CD4-positive, alpha-beta T cell treated with Interleukin-4 for 4 hours (primary cell): ENCODE results near the gene A2ML1.
"Not testable (repeated sequence)": the region's sequence is repeated elsewhere in the genome, so short reads cannot be mapped to it uniquely, and the experiment has no call there.

Experiments used
- DNase-seq: peaks from one replicate; pipeline ENCODE4 v3.0.0-alpha.2; 2020

A2ML1 gene

GRCh38 chr12:8822298-8822697 is at the start of gene A2ML1:
Gene A2ML1, plus strand, starts transcription at chr12:8822621. Its CDS starts 31 bp downstream, at chr12:8822652.
- no peak for DNase-seq

GRCh38 chr12:8773461-8773860 is 49.0 kb upstream of the A2ML1 start:
- DNase-seq = no peak

DNA sequence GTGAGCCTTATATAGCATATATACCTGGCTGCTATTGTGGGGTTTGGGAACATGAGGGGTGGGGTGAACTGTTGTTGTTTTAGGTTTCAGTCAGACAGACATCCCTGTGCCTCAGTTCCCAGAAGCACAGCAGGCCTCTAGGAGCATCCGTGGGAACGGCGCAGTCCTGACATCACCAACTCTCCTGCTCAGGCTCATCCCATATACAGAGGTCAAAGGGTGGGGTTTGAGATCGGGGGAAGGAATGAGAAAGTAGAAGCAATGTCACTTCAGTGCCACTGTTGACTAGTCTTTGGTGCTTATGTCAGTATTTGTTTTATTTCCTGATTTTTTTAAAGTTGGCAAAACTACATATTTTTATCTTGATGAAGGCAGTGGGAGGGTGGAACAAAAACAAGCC is 43.1 kb upstream of the A2ML1 start:
- DNase-seq = no peak

DNA sequence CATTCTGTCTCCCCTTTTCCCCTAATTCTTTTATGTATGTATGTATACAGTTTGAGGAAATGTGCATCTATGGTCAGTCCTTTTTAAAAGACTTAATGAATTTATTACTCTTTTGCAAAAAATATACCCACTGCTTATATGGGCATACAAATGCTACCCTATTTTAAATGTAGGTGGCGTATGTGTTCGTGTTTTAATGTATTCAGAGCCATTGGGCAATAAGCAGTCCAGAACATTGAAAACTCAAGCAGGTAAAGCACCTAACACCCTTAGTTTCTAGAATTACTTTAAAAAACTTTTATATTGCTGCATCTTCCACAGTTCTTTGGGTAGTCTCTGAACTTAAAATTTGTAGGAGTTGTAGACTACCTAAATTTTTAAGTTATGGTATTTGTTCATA is 42.6 kb upstream of the A2ML1 start:
- no peak for DNase-seq

DNA sequence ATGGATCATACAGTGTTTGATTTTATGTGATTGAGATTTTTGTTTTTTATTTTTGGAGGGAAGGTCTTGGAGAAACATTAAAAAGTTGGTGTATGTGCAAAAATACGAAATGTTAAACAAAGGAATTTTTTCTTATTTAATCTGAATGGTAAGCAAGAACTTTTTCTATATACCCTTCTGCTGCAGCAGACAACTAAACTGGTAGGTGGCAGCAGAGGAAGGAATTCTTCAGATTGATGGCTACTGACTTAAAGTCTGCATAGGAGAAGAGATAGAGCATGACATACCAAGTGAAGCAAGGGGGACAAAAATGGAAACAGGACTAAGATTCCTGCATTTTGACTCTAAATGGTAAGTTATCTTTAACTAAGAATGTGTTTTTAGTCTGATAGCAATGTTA is 42.0 kb upstream of the A2ML1 start:
- no peak for DNase-seq

DNA sequence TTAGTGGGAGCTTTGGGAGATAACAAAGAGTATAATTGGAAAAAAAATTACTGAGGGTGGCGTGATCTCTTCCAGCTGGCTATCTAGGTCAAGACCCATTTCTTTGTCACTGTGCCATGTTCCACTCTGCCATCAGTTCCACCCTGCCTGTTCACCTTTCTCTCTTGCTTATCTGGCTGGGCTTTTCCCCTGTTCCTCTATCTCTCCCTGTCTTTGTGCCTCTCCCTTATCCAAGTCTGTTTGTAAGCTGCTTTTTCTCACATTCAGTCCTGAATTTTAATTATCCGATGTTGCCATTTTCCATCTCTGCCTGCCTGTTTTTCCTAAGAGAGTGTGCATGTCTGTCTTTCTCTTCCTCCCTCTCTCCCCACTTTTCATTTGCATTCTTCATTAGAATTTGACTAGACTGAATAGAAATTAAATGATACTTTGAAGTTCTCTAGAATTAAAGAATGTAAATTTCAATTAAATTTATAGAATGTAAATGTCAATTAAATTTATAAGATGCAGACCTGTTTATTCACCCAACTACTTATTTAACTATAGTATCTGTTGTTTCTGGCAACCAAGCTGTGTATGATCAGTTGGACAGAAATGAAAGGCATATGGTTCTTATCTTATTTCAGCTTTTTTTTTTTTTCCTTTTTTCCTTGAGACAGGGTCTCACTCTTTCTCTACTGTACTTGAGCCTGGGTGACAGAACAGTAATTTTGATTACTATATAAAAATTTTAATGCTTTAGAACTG is 40.9 kb upstream of the A2ML1 start:
- DNase-seq = no peak

DNA sequence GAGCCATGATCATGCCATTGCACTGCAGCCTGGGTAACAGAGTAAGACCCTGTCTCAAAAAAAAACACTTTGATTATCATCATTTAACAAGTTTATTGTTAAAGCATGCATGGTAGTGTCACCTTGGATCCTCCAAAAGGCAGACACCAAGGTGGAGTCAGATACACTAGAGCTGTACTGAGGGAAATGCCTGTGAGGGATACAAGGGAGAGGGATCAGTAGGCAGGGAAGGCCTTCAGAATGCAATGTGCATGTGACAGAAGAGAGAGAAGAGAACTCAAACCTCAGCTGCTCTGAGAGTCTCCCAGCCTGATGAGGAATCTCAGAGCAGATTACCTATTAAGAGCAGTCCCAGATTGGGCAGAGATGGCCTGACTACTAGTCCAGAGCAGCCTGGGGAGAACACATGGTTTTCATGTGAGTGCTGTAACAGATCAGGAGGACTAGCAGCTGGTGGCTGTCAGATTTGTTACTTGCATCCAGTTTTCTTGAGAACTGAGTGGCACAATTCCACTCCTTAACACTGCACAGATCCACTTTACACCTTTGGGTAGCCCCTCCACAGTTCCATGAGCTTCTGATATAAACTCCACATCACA is 38.0 kb upstream of the A2ML1 start:
- DNase-seq = no peak

DNA sequence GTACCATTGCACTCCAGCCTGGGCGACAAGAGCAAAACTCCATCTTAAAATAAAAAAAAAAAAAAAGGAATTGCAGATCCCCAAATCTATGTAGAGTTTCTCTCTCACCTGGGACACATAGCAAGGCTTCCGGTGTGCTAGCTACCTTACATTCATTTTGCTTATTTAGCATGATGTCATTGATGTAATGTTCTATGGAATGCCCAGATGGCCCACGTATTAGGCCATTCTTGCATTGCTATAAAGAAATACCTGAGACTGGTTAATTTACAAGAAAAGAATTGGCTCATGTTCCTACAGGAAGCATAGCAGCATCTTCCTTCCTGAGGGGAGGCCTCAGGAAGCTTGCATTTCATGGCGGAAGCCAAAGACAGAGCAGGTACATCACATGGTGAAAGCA is 36.9 kb upstream of the A2ML1 start:
- DNase-seq = no peak

GRCh38 chr12:8787206-8787605 is 35.2 kb upstream of the A2ML1 start:
- not testable (repeated sequence) for DNase-seq

GRCh38 chr12:8788706-8789105 is 33.7 kb upstream of the A2ML1 start:
- not testable (repeated sequence) for DNase-seq

GRCh38 chr12:8789341-8790013 is 32.9 kb upstream of the A2ML1 start:
- DNase-seq = not testable (repeated sequence)

DNA sequence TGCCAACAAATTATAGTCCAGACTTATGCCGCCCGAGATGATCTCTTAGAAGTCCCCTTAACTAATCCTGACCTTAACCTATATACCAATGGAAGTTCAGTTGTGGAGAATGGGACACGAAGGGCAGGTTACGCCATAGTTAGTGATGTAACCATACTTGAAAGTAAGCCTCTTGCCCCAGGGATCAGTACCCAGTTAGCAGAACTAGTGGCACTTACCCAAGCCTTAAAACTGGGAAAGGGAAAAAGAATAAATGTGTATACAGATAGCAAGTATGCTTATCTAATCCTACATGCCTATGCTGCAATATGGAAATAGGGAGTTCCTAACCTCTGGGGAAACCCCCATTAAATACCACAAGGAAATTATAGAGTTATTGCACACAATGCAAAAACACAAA is 29.2 kb upstream of the A2ML1 start:
- not testable (repeated sequence) for DNase-seq

- not testable (repeated sequence) for DNase-seq
Measured at GRCh38 chr12:8794611-8795010, 27.8 kb upstream of the A2ML1 start.

DNA sequence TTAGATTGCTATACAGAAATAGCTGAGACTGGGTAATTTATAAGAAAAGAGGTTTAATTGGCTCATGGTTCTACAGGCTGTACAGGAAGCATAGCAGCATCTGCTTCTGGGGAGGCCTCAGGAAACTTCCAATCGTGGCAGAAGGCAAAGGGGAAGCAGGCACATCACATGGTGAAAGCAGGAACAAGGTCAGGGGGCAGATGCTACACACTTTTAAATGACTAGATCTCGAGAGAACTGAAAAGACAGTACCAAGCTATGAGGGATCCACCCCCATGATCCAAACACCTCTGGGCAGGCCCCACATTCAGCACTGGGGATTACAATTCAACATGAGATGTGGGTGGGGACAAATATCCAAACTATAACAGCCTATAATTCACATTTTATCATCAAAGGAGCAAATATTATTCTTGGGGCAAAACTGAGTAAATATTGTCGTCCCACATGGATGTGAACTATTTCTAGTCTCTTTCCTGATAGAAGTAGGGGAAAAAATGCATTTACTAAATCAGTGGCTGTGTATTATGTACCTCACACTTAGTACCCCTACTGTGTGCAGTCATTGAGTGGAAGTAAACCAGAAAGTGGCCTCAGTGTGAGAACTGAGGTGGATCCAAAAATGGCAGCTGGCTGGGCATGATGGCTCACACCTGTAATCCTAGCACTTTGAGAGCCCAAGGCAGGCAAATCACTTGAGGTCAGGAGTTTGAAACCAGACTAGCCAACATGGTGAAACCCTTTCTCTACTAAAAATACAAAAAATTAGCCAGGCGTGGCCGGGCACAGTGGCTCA is 25.4 kb upstream of the A2ML1 start:
- no peak for DNase-seq

GRCh38 chr12:8801213-8801612 is 21.2 kb upstream of the A2ML1 start:
- not testable (repeated sequence) for DNase-seq

- not testable (repeated sequence) for DNase-seq
Measured at GRCh38 chr12:8804833-8805232, 17.6 kb upstream of the A2ML1 start.

- DNase-seq = not testable (repeated sequence)
Measured at GRCh38 chr12:8805487-8805886, 16.9 kb upstream of the A2ML1 start.

- not testable (repeated sequence) for DNase-seq
Measured at GRCh38 chr12:8807084-8807483, 15.3 kb upstream of the A2ML1 start.

DNA sequence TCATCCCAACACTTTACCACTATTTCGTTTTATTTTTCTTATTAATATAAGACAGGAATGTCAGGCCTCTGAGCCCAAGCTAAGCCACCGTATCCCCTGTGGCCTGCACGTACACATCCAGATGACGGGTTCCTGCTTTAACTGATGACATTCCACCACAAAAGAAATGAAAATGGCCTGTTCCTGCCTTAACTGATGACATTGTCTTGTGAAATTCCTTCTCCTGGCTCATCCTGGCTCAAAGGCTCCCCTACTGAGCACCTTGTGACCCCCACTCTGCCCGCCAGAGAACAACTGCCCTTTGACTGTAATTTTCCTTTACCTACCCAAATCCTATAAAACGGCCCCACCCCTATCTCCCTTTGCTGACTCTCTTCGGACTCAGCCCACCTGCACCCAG is 12.3 kb upstream of the A2ML1 start:
- not testable (repeated sequence) for DNase-seq

- no peak for DNase-seq
Measured at GRCh38 chr12:8813572-8814357, 8.7 kb upstream of the A2ML1 start.

DNA sequence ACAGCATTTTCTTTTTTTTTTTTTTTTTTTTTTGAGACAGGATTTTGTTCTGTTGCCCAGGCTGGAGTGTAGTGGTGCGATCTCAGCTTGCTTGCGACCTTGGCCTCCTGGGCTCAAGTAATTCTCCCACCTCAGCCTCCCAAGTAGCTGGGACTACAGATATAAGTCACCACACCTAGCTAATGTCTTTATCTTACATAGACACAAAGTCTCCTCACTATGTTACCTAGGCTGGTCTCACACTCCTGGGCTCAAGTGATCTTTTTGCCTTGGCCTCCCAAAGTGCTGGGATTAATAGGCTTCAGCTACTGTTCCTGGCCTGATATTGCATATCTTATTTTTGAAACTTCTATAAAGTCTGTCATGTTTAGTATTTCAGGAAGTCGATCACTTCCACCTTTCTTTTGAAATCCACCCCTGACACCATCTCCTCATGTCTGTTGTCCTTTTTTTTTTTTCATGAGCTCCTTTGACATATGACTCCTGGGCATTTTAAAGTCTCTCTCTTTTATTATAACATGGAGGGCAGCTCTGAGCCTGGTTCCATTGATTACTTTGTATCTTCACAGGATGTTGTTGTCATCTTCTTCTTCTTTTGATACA is 5.9 kb upstream of the A2ML1 start:
- DNase-seq = no peak

GRCh38 chr12:8817856-8818255 is 4.6 kb upstream of the A2ML1 start:
- DNase-seq = no peak
